ENCODE results near the gene FRMD5.

DNA sequence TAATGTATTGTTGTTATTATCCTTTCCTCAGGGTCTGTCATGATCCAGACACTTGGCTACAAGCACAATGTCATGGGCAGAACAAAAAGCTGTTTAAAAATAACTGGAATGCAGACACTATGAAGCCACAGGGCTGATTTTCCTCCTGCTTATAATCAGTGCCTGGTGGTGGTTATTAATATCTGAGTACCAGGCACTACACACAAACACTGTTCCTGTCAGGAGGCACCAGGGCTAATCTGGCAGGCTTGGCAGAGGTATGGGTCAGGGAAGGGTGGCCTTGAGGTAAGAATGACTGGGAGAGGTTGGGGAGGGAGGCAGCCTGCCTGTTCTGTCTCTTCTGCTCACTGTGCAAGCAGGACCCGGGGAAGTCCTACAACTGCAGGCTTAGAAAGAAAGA lies 301.1 kb downstream of the FRMD5 start:
- TF ChIP-seq, protein P1, sequence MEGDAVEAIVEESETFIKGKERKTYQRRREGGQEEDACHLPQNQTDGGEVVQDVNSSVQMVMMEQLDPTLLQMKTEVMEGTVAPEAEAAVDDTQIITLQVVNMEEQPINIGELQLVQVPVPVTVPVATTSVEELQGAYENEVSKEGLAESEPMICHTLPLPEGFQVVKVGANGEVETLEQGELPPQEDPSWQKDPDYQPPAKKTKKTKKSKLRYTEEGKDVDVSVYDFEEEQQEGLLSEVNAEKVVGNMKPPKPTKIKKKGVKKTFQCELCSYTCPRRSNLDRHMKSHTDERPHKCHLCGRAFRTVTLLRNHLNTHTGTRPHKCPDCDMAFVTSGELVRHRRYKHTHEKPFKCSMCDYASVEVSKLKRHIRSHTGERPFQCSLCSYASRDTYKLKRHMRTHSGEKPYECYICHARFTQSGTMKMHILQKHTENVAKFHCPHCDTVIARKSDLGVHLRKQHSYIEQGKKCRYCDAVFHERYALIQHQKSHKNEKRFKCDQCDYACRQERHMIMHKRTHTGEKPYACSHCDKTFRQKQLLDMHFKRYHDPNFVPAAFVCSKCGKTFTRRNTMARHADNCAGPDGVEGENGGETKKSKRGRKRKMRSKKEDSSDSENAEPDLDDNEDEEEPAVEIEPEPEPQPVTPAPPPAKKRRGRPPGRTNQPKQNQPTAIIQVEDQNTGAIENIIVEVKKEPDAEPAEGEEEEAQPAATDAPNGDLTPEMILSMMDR (IDR thresholded peaks at IDR 0.05; ENCODE audit: low read depth, low read length): no peak
- TF ChIP-seq EZH2phosphoT487 (IDR thresholded peaks at IDR 0.05; ENCODE audit: low read depth): no peak

Measured in OCI-LY3 (cell line).